HepG2 (cell line): ENCODE data around the gene ZNF281. TPM values are rescaled to one million over a fixed set of nuclear protein-coding genes. Genes with fewer than 3 reads are reported as not detected.

Source experiments
- EP300 ChIP-seq, 3 experiments: sonication (generic) in 1 of 3; formaldehyde crosslinking in 1 of 3; IDR thresholded peaks; 2 replicates each; pipeline versions ENCODE4 v1.5.1 to v1.6.1; 2011 to 2020; ENCODE audit warnings: low read depth in 2 of 3, low read length in 2 of 3, borderline replicate concordance in 1 of 3, improper control_type of control experiment in 1 of 3, mild to moderate bottlenecking in 1 of 3, missing genetic modification reagents in 1 of 3, moderate library complexity in 1 of 3
- FOXO1 ChIP-seq: sonication (generic); formaldehyde crosslinking; IDR thresholded peaks from 2 replicates; pipeline ENCODE4 v1.4.0; 2020; ENCODE audit warnings: missing genetic modification reagents
- FOXP1 ChIP-seq, 2 experiments: fragments of 450-650 bp in 1 of 2; IDR thresholded peaks; 2 replicates each; pipeline ENCODE4 v1.6.1; 2017 to 2018; ENCODE audit warnings: antibody characterized with exemption in 1 of 2
- GFI1 ChIP-seq: sonication (generic); formaldehyde crosslinking; IDR thresholded peaks from 2 replicates; pipeline ENCODE4 v1.5.0; 2020; ENCODE audit warnings: missing genetic modification reagents, mild to moderate bottlenecking, borderline replicate concordance
- GTF3A ChIP-seq: sonication (generic); formaldehyde crosslinking; conservative IDR thresholded peaks from 2 replicates; pipeline ENCODE4 v1.4.0; 2020; ENCODE audit warnings: mild to moderate bottlenecking, missing genetic modification reagents
- KDM3A ChIP-seq: IDR thresholded peaks from 2 replicates; pipeline ENCODE4 v1.6.1; 2018; ENCODE audit warnings: low read depth, missing compliant biosample characterization
- NFIC ChIP-seq: IDR thresholded peaks from 2 replicates; pipeline ENCODE4 v1.6.1; 2012; ENCODE audit warnings: mild to moderate bottlenecking, low read length, inconsistent platforms
- PHF21A ChIP-seq: sonication (generic); formaldehyde crosslinking; IDR thresholded peaks from 2 replicates; pipeline ENCODE4 v1.5.0; 2020; ENCODE audit warnings: mild to moderate bottlenecking, missing genetic modification reagents
- SOX6 ChIP-seq, 2 experiments: fragments of 450-650 bp in 1 of 2; sonication (generic) in 1 of 2; formaldehyde crosslinking in 1 of 2; IDR thresholded peaks; 2 replicates each; pipeline versions ENCODE4 v1.4.0 to v1.6.1; 2017 to 2020; ENCODE audit warnings: antibody characterized with exemption in 1 of 2, mild to moderate bottlenecking in 1 of 2, missing genetic modification reagents in 1 of 2
- ZKSCAN8 ChIP-seq: IDR thresholded peaks from 2 replicates; pipeline ENCODE4 v1.6.1; 2016; ENCODE audit warnings: borderline replicate concordance, missing genetic modification reagents, missing compliant biosample characterization
- ZNF567 ChIP-seq: sonication (generic); formaldehyde crosslinking; IDR thresholded peaks from 2 replicates; pipeline ENCODE4 v1.8.1; 2023; ENCODE audit warnings: mild to moderate bottlenecking, missing genetic modification reagents, borderline replicate concordance
- polyA plus RNA-seq, 8 experiments: library from polyadenylated mRNA; depleted of rRNA in 3 of 8; stranded (reverse) in 7 of 8; unstranded in 1 of 8; fragments of >200 nt; fragmentation: Illumina TruSeq in 4 of 8; extraction: Trizol in 4 of 8; gene quantifications; 2 replicates each; pipeline versions ENCODE4 v1.2.1 to v1.2.3, GENCODE V29; 2011 to 2016; ENCODE audit warnings: low read depth in 4 of 8, missing spikeins in 1 of 8, mixed read lengths in 1 of 8; ENCODE audit not compliant: insufficient read depth in 1 of 8
- total RNA-seq, 5 experiments: library from RNA; depleted of rRNA; stranded (reverse); fragments of >200 nt; fragmentation: Illumina TruSeq; extraction: Trizol; gene quantifications; 2 replicates each; pipeline ENCODE4 v1.2.3, GENCODE V29; 2016; ENCODE audit warnings: low read depth in 1 of 5
- TF ChIP-seq, protein P1 (sequence below): sonication (generic); formaldehyde crosslinking; IDR thresholded peaks from 2 replicates; pipeline ENCODE4 v1.4.0; 2020; ENCODE audit warnings: mild to moderate bottlenecking, missing genetic modification reagents

The ZNF281 gene
- total and polyA plus RNA-seq, 2 of the 13 experiments (the other 11 are each of a cell fraction or from before 2014, with no cell fraction given), result 7.7 to 20.6 TPM

DNA sequence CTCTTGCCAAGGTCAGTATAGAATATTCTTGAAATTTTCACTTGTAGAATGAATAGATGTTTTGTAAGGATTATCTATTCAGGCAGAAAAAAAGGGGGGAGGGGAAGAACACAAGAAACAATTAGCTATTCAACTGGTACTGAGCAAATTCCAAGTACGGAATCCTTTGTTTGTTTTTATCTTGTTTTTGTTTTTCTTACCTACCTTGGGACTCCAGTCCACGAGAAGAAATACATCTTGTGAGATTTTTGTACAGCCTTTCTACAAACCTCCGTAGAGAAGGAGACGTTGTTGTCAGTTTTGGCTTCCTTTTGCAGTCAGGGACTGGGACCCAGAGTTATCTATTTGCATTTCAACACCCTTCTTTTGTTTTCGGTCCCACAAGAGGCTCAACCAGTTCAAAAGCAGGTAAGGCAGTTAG lies 36.0 kb downstream of the ZNF281 start (continued):
- TF ChIP-seq, protein P1, sequence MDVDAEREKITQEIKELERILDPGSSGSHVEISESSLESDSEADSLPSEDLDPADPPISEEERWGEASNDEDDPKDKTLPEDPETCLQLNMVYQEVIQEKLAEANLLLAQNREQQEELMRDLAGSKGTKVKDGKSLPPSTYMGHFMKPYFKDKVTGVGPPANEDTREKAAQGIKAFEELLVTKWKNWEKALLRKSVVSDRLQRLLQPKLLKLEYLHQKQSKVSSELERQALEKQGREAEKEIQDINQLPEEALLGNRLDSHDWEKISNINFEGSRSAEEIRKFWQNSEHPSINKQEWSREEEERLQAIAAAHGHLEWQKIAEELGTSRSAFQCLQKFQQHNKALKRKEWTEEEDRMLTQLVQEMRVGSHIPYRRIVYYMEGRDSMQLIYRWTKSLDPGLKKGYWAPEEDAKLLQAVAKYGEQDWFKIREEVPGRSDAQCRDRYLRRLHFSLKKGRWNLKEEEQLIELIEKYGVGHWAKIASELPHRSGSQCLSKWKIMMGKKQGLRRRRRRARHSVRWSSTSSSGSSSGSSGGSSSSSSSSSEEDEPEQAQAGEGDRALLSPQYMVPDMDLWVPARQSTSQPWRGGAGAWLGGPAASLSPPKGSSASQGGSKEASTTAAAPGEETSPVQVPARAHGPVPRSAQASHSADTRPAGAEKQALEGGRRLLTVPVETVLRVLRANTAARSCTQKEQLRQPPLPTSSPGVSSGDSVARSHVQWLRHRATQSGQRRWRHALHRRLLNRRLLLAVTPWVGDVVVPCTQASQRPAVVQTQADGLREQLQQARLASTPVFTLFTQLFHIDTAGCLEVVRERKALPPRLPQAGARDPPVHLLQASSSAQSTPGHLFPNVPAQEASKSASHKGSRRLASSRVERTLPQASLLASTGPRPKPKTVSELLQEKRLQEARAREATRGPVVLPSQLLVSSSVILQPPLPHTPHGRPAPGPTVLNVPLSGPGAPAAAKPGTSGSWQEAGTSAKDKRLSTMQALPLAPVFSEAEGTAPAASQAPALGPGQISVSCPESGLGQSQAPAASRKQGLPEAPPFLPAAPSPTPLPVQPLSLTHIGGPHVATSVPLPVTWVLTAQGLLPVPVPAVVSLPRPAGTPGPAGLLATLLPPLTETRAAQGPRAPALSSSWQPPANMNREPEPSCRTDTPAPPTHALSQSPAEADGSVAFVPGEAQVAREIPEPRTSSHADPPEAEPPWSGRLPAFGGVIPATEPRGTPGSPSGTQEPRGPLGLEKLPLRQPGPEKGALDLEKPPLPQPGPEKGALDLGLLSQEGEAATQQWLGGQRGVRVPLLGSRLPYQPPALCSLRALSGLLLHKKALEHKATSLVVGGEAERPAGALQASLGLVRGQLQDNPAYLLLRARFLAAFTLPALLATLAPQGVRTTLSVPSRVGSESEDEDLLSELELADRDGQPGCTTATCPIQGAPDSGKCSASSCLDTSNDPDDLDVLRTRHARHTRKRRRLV (CRISPR knock-in tag), result no peak
- TF ChIP-seq FOXP1 (IDR thresholded peaks at IDR 0.05) (no peak), FOXP1 (CRISPR knock-in tag; IDR thresholded peaks at IDR 0.05) (peak; percentile 55; the same call in 1 of the 2 replicates), SOX6 (IDR thresholded peaks at IDR 0.05) (no peak), SOX6 (CRISPR knock-in tag; IDR thresholded peaks at IDR 0.05) (peak; percentile 96), ZNF567 (CRISPR knock-in tag) (no peak), FOXO1 (CRISPR knock-in tag) (peak; percentile 38; the same call in 1 of the 2 replicates), PHF21A (CRISPR knock-in tag) (0 out of 2 replicates have a peak, but pooled peaks have one; percentile 32), ZKSCAN8 (0 out of 2 replicates have a peak, but pooled peaks have one; percentile 29), GFI1 (CRISPR knock-in tag) (peak; percentile 94), KDM3A (0 out of 2 replicates have a peak, but pooled peaks have one; percentile 30), NFIC (peak; percentile 63; the same call in 1 of the 2 replicates), GTF3A (CRISPR knock-in tag) (no peak), EP300 (IDR thresholded peaks at IDR 0.05; ENCODE audit: low read depth in 2 of 2, low read length in 2 of 2) (peak in 1 of 2 experiments; percentile 59; a peak in 1 of 4 replicates), EP300 (CRISPR knock-in tag; IDR thresholded peaks at IDR 0.05; ENCODE audit: borderline replicate concordance) (peak; percentile 21; the same call in 1 of the 2 replicates)
